Colonic mucosa (tissue), 4 donors: ENCODE results near the gene U2AF2. TPM values are rescaled to one million over a fixed set of nuclear protein-coding genes. Genes with fewer than 3 reads are reported as not detected.

ENCODE experiments used
- DNase-seq: peaks from one replicate; pipeline ENCODE4 v3.0.0-alpha.2; 2020
- H3K27ac ChIP-seq: fragments of 200-600 bp; one replicate; pipeline ENCODE4 v1.8.0; 2021
- H3K27me3 ChIP-seq: fragments of 200-600 bp; one replicate; pipeline ENCODE4 v1.8.0; 2021
- H3K36me3 ChIP-seq: fragments of 200-600 bp; one replicate; pipeline ENCODE4 v1.8.0; 2021
- H3K4me1 ChIP-seq: fragments of 200-600 bp; one replicate; pipeline ENCODE4 v1.8.0; 2021; ENCODE audit warnings: mild to moderate bottlenecking
- H3K4me3 ChIP-seq: fragments of 200-600 bp; one replicate; pipeline ENCODE4 v1.8.0; 2021
- H3K9ac ChIP-seq, 2 donors: one replicate each; pipeline ENCODE4 v1.7.0; 2013; ENCODE audit warnings: control low read depth in 2 of 2, low read depth in 2 of 2, low read length in 2 of 2
- H3K9me3 ChIP-seq: fragments of 200-600 bp; one replicate; pipeline ENCODE4 v1.8.0; 2021
- intact Hi-C: fragments of 100-400 bp; cut with DNase I; formaldehyde crosslinking; loops from one replicate; pipeline ENCODE4 v1.14.1; 2022
- total RNA-seq, 2 donors: library from RNA; stranded (reverse); fragmentation: NEBNext Ultra II Directional in 1 of 2; extraction: Animal tissue kit (Norgen Biotek cat#: 25700) in 1 of 2; gene quantifications; one replicate each; pipeline ENCODE4 v1.2.1, GENCODE V29; 2021
- TF ChIP-seq, protein P1 (sequence below): fragments of 200-600 bp; IDR thresholded peaks from one replicate; pipeline ENCODE4 v1.8.0; 2022; ENCODE audit warnings: antibody characterized with exemption, mild to moderate bottlenecking
- donor health status: healthy.
- donor health status: DM: no; HTN: no; CAD: no.
- donor health status: DM: no; HTN: no; CAD: no.

U2AF2 gene
- total RNA-seq, 2 donors from 2014 or later, result 146 to 289 TPM

DNA sequence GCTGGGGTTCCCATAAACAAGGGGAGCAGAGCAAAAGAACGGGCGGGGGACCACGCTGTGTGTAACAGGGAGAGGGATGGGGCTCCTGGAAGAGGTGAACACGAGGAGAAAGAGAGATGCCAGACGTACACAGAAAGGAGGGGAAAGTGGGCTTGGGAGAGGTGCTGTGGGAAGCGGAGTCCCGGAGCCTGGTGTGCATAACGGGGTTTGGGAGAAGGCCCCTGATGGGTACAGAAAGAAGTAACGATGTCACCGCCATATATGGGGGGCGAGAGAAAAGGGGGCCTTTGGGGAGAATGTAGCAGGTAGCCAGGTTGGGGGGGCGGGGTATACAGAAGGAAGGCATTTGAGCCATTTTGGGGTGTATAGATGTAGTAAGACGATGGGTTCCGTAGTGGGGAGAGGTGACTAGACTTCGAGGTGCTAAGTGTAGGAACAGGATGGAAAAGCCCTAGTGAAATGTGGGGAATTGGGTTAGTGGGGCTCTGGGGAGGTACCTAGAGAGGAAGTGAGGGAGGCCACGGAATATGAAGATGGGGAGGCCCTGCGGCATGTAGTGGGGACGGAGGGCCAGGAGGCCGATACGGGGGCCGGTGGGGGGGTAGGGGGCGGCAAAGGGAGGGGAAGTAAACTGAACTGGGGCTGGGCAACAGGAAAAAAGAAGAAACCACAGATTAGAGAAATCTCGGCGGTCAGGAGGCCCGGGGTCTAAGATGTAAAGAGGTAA lies 13.2 kb upstream of the U2AF2 start:
- DNase-seq, result no peak
- no peaks in the 10 kb centered on the region for H3K27me3 ChIP-seq
- TF ChIP-seq, protein P1, sequence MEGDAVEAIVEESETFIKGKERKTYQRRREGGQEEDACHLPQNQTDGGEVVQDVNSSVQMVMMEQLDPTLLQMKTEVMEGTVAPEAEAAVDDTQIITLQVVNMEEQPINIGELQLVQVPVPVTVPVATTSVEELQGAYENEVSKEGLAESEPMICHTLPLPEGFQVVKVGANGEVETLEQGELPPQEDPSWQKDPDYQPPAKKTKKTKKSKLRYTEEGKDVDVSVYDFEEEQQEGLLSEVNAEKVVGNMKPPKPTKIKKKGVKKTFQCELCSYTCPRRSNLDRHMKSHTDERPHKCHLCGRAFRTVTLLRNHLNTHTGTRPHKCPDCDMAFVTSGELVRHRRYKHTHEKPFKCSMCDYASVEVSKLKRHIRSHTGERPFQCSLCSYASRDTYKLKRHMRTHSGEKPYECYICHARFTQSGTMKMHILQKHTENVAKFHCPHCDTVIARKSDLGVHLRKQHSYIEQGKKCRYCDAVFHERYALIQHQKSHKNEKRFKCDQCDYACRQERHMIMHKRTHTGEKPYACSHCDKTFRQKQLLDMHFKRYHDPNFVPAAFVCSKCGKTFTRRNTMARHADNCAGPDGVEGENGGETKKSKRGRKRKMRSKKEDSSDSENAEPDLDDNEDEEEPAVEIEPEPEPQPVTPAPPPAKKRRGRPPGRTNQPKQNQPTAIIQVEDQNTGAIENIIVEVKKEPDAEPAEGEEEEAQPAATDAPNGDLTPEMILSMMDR, result no peak
- no peaks in the 10 kb centered on the region for H3K9me3 ChIP-seq
- H3K9ac ChIP-seq, result peak overlapping the region; percentile 66 to 86
- H3K27ac ChIP-seq, result peak overlapping the region; percentile 82
- no peaks in the 10 kb centered on the region for H3K36me3 ChIP-seq
- peak overlapping the region; percentile 81 for H3K4me3 ChIP-seq
- H3K4me1 ChIP-seq, result peaks cover 30% of the 10 kb centered on the region
- intact Hi-C loops, result no loop called here

DNA sequence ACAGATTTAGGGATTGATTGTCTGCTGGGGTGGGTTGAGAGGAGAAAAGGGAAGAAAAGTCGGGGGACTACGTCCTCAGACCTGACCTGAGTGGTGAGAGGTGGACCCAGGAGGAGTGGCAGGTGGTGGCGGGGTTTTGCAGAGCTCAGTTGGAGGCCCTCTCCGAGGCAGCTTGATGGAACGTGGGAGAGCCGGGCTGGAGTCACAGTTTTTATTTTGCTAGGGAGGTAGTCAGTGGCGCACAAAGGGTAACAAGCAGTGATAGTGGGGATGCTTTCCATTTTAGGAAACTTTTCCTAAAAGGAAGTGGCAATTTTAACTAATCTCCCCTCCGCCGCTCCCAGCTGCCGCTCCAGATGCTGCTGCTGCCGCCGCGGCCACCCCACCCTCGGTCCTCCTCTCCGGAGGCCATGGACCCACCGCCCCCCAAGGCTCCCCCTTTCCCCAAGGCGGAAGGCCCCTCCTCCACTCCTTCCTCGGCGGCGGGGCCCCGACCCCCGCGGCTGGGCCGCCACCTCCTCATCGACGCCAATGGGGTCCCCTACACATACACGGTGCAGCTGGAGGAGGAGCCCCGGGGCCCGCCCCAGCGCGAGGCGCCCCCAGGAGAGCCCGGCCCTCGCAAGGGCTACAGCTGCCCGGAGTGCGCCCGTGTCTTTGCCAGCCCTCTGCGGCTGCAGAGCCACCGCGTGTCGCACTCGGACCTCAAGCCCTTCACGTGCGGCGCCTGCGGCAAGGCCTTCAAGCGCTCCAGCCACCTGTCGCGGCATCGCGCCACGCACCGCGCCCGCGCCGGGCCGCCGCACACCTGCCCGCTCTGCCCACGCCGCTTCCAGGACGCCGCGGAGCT lies 12.5 kb upstream of the U2AF2 start:
- TF ChIP-seq, protein P1, result no peak
- intact Hi-C loops, result no loop called here
- peak; percentile 57 for DNase-seq
- H3K9ac ChIP-seq, result peak overlapping the region; percentile 78 to 84
- H3K36me3 ChIP-seq, result no peaks in the 10 kb centered on the region
- peak overlapping the region; percentile 81 for H3K4me3 ChIP-seq
- H3K9me3 ChIP-seq, result no peaks in the 10 kb centered on the region
- peak overlapping the region; percentile 82 for H3K27ac ChIP-seq
- peaks cover 30% of the 10 kb centered on the region for H3K4me1 ChIP-seq
- no peaks in the 10 kb centered on the region for H3K27me3 ChIP-seq

DNA sequence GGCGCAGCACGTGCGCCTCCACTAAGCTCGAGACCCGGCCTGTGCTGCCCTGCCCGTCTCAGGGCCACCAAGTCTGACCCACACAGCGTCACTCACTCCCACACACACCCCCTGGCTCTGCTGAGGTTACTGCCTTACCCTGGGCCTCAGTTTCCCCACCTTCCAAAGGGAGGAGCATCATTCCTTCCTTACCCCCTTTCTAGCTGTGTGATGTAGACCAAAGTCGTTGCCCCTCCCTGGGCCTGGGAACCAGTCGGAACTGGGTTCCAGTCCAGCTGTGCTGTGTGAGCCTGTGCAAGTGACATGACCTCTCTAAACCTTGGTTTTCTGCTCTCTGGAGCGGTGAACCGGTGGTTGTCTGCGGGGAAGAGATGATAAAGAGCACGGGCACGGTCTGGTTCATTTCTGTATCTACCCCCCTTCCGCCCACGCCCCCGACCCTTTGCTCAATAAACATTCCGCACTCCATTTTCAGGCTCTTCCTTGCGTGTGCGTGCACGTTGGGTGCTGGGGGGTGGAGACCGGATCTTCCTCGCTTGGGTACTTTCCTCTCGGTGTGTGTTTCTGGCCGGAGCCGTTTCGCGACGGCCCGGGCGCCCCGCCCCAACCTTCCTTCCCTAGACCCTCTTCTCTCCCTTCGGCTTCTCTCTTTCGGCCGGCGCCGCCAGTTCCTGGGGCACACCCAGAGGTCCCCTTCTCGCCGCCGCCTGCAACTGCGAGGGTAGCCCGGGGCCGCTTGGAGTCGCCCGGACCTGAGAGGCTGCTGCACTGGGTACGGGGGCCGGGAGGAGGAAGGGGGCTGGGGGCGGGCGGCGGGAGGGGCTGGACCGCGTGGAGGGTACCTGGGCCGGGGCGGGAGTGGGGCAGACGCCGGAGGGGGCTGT lies 11.6 kb upstream of the U2AF2 start, which contains the start of gene ZNF581:
Gene ZNF581 (plus strand): TSS at position 647 of the 884 bp plus-strand sequence. CDS start 923 bp downstream, outside the sequence.
- TF ChIP-seq, protein P1, result no peak
- Histone ChIP-seq H3K4me3 (peak within 1 kb of the TSS; percentile 81), H3K9me3 (no peaks in the 10 kb centered on the region), H3K27ac (peak within 1 kb of the TSS; percentile 76), H3K27me3 (no peaks in the 10 kb centered on the region), H3K4me1 (peaks cover 34% of the 10 kb centered on the region), H3K36me3 (no peaks in the 10 kb centered on the region), H3K9ac (peak within 1 kb of the TSS; percentile 78 to 84)
- intact Hi-C loops, result no loop called here
- peak; percentile 80 for DNase-seq

DNA sequence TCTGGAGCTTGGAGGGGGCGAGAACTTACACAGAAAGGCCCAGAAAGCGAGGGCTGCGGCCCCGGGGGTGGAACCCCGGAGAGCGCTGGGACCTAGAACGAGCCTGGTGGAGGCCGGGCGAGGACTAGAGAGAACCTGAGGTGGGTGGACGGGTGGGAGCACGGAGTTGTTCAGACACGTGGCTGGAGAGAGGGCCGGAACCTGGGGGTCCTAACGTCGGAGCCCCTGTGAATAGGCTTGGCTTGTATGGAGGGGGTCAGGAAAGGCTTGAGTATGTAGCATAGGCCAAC lies 11.0 kb upstream of the U2AF2 start:
- TF ChIP-seq, protein P1, result no peak
- Histone ChIP-seq H3K27me3 (no peaks in the 10 kb centered on the region), H3K4me1 (peaks cover 34% of the 10 kb centered on the region), H3K9ac (peak overlapping the region; percentile 78 to 84), H3K27ac (peak overlapping the region; percentile 76), H3K36me3 (no peaks in the 10 kb centered on the region), H3K4me3 (peak overlapping the region; percentile 81), H3K9me3 (no peaks in the 10 kb centered on the region)
- no peak for DNase-seq
- intact Hi-C loops, result no loop called here
